HL-60 (cell line): ENCODE data around the gene NINJ2.

Source experiments
- CTCF ChIP-seq: IDR thresholded peaks from one replicate; pipeline ENCODE4 v1.5.1; 2011; ENCODE audit warnings: low read length, control low read depth, inconsistent platforms; ENCODE audit not compliant: insufficient read depth
- GABPA ChIP-seq: IDR thresholded peaks from 2 replicates; pipeline ENCODE4 v1.6.1; 2012; ENCODE audit warnings: low read depth
- POLR2AphosphoS5 ChIP-seq: IDR thresholded peaks from 2 replicates; pipeline ENCODE4 v1.6.1; 2012; ENCODE audit warnings: low read depth
- TF ChIP-seq, protein P1 (sequence below): IDR thresholded peaks from 2 replicates; pipeline ENCODE4 v1.6.1; 2012; ENCODE audit warnings: low read depth; ENCODE audit not compliant: insufficient replicate concordance

DNA sequence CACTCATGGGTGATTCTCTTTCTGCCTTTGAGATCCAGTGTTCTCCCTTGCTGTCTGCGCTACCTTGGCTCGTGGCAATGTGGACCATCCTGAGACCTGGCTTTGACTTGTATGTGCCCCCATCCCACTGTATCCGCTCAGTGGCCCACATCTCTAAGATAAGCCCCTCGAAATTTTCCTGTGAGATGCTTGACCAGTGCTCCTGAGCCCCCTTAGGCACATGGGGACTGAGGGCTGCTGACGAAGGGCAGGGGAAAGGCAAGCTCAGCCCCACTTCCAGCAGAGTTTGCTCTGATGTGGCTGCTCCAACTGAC, 1.5 kb upstream of the NINJ2 start:
- TF ChIP-seq CTCF (no peak), GABPA (no peak), POLR2AphosphoS5 (no peak)
- TF ChIP-seq, protein P1, sequence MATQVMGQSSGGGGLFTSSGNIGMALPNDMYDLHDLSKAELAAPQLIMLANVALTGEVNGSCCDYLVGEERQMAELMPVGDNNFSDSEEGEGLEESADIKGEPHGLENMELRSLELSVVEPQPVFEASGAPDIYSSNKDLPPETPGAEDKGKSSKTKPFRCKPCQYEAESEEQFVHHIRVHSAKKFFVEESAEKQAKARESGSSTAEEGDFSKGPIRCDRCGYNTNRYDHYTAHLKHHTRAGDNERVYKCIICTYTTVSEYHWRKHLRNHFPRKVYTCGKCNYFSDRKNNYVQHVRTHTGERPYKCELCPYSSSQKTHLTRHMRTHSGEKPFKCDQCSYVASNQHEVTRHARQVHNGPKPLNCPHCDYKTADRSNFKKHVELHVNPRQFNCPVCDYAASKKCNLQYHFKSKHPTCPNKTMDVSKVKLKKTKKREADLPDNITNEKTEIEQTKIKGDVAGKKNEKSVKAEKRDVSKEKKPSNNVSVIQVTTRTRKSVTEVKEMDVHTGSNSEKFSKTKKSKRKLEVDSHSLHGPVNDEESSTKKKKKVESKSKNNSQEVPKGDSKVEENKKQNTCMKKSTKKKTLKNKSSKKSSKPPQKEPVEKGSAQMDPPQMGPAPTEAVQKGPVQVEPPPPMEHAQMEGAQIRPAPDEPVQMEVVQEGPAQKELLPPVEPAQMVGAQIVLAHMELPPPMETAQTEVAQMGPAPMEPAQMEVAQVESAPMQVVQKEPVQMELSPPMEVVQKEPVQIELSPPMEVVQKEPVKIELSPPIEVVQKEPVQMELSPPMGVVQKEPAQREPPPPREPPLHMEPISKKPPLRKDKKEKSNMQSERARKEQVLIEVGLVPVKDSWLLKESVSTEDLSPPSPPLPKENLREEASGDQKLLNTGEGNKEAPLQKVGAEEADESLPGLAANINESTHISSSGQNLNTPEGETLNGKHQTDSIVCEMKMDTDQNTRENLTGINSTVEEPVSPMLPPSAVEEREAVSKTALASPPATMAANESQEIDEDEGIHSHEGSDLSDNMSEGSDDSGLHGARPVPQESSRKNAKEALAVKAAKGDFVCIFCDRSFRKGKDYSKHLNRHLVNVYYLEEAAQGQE, result no peak
